Inflammatory macrophage treated with lipopolysaccharide for 4 hours (primary cell): ENCODE measurements around the gene MMP24OS.
A peak's percentile ranks its signal among the peaks of the same experiment; 100 is the strongest.
"Not testable (repeated sequence)": the region's sequence is repeated elsewhere in the genome, so short reads cannot be mapped to it uniquely, and the experiment has no call there.

Experiments used
- DNase-seq: peaks from one replicate; pipeline ENCODE4 v3.0.0-alpha.2; 2020

The MMP24OS gene

DNA sequence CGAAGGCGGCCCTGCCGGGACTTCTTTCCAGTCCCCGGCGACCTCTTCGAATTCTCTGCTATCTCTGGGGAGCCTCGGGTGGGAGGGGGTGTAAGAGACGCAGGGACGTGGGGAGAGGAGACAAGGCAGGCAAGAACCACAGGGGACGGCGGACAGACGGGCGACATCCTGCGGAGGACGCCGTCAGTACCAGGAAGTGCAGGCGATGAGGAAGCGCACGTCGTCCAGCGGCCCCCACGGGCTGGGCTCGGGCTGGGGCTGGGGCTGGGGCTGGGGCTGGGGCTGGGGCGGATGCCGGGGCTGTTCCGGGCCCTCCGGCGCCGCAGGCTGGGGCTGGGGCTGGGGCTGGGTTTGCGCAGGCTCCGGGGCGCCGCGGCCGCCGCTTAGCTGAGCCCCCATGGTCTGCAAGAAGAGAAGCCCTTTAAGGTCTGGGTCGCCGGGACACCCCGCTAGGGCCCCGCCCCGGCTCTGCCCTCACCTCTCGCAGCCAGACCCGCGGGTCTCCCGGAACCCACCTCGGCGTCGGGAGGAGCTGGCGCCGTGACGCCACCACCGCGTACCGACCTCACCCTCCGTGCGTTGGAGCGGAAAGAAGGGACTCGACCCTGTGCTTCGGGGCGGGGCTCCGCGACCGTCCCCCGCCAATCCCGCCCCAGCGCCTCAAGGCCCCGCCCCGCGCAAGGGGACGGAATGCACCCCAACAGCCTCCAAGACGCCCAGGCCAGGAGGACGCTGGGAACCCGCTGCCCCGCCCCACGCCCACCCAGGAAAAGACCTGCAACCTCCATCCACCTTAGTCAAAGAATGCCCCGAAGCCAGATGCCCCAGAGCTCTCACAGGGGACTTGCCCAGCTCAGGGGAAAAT lies at the start of gene MMP24OS:
Gene MMP24OS (minus strand): TSS at position 592 of the 865 bp plus-strand sequence. CDS start 193 bp downstream, at position 399.
- DNase-seq: peak; percentile 93

DNA sequence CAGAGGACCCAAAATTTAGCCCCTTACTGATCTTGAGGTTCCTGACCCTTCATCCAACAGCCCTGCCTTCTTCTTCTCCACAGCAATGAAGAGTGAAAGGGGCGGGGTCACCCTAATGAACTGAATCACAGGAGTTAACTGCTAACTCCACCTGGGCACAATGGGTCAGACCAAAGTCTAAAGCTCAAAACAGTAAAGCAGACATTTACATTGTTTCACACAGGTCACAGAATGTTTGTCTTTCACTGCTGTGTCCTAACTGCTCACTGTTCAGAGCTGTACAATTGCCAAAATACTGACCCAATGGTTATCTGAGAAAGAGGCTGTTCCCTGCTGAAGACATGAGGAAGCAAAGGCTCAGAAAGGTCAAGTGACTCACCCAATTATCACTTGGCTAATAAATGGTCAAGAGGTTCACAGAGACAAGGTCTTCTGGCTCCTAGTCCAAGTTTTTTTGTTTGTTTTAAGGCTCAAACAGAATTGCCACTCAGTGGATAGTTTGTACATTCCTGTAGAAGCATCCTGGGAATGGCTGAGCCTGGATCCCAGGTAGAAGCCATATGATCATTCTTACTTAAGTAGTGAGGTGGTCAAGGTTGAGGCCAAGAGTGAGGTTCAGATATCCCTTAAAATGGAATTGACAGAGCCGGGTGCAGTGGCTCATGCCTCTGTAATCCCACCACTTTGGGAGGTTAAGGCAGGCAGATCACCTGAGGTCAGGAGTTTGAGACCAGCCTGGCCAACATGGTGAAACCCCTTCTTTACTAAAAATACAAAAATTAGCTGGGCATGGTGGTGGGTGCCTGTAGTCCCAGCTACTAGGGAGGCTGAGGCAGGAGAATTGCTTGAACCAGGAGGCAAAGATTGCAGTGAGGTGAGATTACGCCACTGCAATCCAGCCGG lies 49.4 kb upstream of the MMP24OS start:
- peak; percentile 82 for DNase-seq

DNA sequence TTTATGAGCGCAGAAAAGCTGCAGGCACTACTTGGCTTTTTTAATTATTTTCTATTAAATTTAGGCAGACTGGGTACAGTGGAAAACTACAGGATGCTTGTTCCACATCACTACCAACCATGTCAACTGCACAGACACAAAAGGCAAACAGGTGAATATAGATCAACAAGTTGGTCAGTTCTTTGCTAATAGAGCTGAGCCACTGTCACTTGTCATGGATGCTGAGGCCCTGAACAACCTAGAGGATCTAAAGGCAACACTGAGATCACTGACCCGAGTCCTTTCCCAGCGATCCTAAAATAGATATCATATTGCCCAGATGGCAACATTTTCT lies 48.8 kb upstream of the MMP24OS start:
- DNase-seq: no peak

DNA sequence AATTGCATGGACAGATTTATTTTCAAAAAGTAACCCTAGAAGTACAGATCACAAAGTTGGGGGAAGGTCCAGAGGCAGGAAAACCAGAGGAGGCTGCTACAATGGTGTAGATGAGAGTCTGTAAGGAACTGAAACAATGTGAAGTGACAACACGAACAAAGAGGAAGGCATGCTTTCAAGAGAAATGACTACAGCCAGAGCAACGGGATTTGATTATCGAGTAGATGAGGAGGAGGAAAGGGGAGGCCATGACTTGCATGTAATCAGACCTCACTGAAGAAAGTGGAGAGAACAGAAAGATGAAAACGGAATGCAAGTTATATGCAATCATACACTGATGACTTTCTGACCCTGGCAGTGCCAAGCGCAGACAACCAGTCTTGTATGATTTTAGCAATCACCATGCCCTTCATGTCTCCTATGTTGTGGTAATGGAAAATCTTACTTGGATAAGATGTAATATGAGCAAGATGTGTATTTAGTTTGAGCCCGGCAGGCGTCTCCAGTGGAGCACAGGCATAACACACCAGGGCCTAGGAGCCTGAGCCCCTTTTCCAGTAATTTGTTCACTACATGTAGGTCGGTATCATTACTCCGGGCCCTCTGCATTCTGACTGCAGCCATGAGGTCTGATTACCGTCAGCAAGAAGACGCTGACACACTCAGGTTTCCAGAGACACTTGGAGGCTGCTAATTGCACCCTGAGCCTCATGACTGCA lies 48.3 kb upstream of the MMP24OS start:
- DNase-seq: peak; percentile 83

DNA sequence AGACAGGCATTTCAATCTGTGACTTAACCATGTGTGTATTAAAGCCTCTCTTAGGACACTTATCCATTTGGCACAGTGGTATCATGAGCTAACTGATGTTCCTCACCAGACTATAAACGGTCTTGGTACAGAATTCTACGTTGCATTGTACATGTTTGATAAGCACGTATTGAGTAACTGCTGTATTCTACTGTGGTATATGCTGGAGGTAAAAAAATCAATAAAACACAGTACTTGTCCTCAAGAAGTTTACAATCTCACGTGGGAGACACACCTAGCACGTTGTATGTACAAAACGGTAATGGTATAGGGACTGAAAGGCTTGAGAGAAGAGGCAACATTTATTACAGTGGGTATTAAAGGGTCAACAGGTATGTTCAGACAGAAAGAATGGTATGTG lies 47.5 kb upstream of the MMP24OS start:
- no peak for DNase-seq

DNA sequence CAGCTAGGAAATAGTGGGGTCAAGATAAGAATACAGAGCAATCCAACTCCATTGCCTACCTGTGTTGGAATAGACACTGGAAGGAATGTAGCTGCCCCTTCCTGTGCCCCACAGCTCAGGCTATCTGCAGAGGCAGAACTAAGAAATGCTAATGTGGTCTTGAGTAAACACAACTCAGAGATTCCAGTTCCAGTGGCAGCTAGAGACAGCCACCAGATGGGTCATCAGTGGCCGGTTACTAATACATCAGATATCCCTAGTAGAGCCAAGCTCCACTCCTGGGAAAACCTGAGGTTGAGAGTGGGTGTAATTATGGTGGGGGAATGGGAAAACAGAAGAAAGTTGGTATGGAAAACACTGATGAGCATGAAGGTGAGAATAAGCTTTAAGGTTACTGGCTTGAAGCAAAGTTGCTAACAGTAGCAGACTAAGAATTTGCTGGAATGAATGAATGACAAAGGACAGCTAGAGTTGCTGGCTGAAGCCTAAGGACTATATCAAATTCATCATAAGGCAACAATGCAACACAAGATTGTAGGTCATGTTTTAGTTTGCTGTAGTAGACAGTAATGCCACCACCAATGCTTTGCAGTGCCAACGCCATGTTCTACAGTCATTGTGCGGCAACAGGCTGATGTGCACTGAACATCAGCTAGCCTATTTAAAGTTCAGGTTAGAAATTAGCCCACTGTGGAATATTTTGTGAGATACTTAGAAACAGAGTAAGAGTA lies 42.6 kb upstream of the MMP24OS start:
- no peak for DNase-seq

DNA sequence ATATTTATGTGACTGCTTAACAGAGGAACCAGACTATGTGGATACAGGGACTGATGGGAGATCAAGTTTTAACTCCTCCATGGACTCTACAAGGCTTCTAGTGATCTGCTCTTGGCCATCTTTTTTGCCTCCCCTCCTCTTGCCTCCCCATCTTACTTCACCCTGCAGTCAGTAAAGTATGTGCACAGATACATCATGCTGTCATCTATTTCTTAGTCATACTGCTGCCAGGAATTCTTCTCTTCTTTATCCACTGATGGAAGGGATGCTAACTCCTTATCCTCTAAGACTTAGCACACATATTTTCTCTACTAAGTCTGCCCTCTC lies 41.9 kb upstream of the MMP24OS start:
- no peak for DNase-seq

DNA sequence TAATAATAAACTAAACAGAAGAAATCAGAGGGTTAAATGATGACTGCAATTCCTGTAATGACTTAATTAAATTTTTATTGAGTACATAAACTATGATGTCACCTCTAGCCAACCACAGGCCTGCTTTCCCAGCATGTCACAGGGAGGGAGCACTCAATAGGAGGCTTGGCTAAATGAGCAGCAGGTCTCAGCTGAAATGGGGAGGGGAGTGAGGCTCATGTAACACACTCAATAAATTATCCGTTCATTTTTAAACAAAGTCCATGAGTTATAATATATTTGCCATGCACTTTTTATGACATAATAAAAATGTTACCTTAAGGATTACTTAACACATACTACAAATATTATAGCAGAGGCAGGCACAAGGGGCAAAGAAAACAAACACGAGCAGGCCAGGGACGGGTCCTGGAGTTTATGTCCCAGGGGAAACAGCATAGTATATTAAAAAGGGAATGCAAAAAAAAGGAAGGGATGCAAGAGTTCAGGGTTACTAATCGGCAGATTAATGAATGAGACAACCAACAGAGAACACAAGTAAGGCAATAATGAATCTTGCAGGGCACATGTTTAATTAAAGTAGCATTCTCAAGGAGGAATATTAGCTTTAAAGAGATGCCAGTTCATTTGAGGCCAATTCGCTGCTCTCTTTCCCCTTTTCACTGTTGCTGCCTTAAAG lies 41.4 kb upstream of the MMP24OS start:
- no peak for DNase-seq

DNA sequence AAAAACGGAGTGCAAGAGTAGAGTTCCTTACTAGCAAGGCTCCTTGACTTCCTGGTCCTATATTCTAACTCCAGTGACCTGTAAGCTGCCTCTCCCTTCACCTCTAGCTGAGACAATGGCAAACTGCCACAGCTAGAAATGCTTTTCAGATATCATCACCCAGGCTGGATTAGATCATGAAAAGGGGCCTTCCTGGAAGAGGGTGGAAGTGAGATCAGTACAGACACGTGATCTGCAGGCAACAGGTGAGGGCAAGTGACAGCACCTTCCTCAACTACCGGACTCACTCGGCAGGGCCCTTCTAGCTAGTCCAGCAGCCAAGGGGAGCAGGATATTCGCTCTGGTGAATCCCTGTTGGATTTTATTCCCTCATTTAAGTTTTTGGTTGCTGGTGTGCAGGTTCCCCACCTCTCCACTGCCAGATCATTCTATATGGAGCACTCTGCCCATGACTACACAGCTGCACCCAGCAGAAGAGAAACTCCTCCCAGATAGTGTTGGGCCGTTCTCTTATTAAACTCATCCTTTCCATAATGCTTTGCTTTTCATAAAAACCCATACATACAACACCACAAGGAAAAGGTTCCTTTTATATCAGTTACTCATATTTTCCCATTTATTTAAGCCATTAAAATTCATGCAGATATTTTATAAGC lies 40.7 kb upstream of the MMP24OS start:
- DNase-seq: no peak

DNA sequence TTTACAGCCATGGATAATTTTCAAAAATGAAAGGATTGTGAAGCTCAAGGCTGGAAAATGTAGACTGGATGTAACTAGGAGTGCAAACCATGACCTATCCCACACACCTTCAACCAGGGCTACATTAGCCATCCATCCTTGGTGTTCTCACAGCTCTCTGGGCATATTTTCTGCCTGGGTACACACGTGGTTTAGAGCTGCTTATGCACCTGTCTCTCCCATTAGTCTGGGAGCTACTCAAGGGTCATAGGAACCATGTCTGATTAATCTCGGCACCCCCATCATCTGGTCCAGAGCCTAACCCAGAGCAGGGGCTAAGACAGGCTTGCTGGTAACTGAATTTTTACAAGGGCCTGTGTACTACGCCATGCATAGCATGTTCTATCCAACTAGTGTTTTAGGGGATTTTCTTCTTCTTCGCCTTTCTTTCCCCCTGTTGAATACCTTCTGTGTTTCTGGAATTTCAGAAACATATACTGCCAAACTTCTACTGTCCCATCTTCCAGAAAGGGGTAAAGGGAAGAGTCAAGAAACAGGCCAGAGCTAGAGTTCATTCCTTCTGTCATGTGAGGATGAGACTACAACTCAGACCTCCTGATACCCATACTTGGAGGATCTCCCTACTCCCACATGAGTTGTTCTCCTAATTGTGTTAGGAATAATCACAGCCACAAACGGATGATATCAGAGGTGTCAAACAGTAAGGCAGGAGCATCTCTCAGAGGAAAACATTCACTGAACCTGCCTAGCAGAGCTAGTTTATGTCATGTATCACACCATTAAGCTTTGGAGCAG lies 39.7 kb upstream of the MMP24OS start:
- DNase-seq: peak; percentile 32

DNA sequence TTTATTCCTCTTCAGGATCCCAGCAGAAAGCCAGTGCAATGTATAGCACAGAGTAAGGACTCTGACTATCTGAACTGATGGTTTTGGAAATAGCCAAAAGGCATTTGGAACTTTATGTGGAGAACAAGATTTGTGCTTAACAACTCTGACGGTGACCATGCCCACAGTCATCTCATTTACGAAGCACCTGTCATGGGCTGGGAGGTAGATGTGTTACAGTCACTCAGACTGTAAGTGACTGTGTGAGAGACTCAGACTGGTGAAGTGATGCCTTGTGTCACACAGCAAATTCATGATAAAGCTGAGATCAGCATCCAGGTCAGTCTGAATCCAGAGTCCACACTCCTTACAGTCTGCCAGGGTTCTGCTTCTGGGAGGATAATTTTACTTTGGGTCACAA lies 38.2 kb upstream of the MMP24OS start:
- no peak for DNase-seq

DNA sequence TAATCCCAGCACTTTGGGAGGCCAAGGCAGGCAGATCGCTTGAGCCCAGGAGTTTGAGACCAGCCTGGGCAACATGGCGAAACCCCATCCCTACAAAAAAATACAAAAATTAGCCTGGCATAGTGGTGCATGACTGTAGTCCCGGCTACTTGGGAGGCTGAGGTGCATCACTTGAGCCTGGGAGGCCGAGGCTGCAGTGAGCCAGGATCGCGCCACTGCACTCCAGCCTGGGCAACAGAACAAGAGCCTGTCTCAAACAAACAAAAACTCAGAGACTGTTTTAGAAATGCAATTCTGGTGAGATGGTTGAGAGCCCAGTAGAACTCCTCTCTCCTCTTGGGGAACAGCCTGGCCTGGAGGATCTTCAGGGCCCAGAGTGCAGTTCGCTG lies 37.7 kb upstream of the MMP24OS start:
- not testable (repeated sequence) for DNase-seq

DNA sequence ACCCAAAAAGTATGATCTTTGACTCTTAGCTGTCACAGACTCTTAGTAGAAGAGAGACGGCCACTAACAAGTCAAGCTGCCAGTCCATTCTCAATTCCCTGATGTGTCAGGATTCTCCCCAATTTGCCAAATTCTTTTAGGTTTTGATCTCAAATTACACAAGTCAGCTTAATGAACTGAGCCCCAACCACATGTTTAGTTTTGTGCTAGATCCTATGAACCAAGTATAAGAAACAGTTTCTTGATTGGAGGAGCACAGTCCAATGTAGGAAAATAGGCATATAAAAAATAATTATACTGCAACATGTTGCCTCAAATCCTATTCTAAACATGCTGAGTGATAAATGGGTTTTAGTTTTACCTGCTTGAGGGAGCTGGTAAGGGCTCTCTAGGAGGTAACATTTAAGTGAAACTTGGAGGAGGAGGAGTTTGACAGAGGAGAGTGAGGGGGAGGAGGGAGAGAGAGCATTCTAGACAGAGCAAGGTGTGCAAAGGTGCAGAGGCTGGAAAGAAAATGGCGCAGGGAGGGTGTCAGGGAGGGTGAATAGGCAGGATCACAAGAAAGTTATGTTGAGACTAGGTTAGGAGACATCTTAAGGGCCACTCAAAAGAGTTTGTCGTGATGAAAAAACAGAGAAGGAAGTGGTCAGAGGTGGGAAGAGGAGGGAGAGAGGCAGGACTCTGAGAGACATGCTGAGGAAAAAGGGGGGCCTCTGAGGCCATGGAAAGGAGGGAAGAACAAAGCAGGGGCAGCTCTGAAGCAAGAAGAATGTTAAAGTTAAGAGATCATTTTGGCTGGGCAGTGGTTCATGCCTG lies 37.1 kb upstream of the MMP24OS start:
- DNase-seq: no peak

DNA sequence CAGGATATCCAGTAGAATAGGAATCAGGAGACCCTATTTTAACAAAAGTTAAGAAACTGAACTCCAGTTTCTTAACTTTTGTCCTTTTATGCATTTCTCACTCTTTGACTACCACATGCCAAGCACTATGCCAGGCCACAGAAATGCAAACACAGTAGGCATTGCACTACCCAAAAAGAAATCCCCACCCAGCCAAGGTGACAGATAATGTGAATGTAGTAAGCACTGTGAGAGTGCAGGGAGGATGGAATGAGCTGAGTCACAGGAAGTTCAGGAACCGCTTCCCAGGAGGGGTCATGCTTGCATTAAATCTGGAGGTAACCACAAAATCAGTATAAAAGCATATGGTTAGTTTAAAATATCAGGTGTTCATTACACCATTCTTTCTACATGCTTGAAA lies 34.4 kb upstream of the MMP24OS start:
- no peak for DNase-seq

DNA sequence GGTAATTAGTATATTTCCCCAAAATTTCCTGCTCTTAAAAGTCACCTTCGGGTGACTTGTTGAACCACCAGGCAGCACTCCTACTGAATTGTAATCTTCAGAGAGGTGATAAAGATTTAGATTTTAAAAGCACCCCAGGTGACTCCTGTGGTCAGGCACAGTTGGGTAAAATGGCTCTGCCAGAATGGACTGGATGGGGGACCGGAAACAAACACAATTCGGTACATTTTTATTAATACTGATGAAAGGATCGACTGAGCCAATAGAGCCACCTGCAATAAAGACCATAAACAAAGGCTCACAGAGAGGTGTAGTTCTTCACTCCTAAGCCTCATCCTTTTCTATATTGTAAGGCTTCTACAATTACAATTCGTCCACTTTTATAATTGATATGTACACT lies 33.9 kb upstream of the MMP24OS start:
- DNase-seq: no peak

DNA sequence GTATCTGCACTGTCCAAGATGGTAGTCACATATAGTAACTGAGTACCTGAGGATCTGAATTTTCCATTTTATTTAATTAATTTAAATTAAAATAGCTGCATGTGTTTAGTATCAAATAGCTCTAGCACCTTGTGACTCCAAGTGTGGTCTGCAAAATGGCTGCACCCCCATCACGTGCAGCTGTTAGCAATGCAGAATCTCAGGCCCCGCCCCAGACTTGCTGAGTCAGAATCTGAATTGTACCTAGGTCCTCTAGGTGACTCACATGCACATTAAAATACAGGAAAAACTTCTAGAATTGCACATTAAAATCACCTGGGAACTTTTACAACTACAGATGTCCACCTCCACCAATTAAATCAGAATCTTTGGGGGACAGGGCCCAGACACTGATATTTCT lies 33.5 kb upstream of the MMP24OS start:
- no peak for DNase-seq

DNA sequence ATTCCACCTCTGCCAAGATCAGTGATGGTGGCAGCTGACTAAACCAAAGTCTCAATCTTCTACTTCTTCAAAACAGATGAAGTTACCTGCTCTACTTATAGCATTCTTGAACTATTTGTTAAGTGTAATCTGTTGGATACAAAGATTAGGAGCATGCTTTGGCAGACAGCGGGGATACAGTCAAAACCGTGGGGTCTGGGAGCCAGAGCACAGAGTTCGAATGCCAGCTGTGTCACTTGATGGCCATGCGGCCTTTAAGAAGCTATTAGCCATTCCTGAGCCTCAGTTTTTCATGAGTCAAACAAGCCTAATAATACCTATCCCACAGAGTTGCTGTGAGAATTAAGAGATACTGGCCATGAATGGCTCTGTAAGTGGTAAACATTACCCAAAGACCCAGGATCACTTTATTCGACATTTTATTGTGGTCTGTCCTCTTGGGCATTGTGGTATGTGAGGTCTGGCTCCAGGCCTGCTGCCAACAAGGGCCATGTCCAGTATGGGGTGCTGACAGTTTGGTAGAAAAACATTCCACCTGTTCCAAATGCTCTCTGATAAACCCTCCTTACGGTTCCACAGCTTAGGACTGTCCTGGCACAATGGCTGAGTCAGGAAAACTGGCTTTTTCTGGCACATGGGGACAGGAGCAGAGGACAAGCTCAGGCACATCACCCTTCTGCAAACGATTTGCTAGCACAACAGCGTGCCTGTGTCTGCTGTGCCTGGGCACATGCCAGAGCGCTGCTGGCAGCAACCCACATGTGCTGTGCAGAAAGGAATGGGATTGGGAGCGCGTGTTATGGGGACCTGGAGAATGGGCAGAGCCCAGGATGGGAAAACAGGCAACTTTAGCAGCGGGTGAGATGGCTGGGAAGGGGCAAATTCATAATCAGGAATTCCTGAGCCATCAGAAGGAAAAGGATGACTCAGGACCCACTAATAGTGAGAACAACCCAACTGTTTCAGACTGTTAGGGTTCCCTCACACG lies 30.0 kb upstream of the MMP24OS start:
- DNase-seq: no peak

DNA sequence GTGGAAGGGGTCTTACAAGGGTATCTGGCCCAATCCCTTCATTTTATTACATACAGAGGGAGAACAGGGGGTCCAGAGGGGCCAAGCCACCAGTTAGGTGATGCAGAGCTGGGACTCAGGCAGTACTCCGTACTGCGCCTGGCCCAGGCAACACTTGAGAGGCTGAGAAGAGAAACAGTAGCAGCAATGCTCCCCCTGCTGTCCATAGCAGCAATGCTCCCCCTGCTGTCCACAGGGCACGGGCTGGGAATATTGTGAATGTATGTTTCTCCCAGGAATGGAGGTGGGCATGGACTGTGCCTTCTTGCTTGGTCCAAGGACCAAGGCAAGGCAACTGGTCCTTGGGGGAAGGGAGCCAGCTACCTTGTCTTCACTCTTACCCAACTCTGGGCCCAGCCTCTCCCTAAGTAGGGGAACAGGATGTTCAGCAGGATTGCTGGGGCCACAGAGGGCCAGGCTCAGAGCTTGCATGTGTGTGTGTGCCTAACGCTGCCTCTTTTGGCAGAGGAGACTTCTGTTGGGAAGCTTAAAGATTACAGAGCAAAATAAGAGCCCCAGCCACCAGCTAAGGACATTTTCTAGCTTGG lies 29.1 kb upstream of the MMP24OS start:
- DNase-seq: peak; percentile 52
